Ectodermal cell (in vitro differentiated cells): Measurements from ENCODE around the gene PIAS2. TPM values are rescaled to one million over a fixed set of nuclear protein-coding genes. Genes with fewer than 3 reads are reported as not detected.
"Not testable (repeated sequence)": the region's sequence is repeated elsewhere in the genome, so short reads cannot be mapped to it uniquely, and the experiment has no call there.

ENCODE experiments used
- H3K27ac ChIP-seq: 2 replicates; pipeline ENCODE4 v1.7.0; 2013; ENCODE audit warnings: mild to moderate bottlenecking, low read depth, low read length; ENCODE audit not compliant: insufficient read depth, poor library complexity, severe bottlenecking
- H3K27me3 ChIP-seq: 2 replicates; pipeline ENCODE4 v1.7.0; 2013; ENCODE audit warnings: mild to moderate bottlenecking, low read length; ENCODE audit not compliant: insufficient read depth, control insufficient read depth, poor library complexity, severe bottlenecking
- H3K36me3 ChIP-seq: one replicate; pipeline ENCODE4 v1.7.0; 2013; ENCODE audit warnings: low read length; ENCODE audit not compliant: control insufficient read depth, insufficient read depth
- H3K4me1 ChIP-seq: one replicate; pipeline ENCODE4 v1.7.0; 2013; ENCODE audit warnings: low read length; ENCODE audit not compliant: control insufficient read depth, insufficient read depth
- H3K4me3 ChIP-seq: 2 replicates; pipeline ENCODE4 v1.7.0; 2013; ENCODE audit warnings: low read depth, low read length, control low read depth; ENCODE audit not compliant: insufficient read depth
- H3K9me3 ChIP-seq: 2 replicates; pipeline ENCODE4 v1.7.0; 2013; ENCODE audit warnings: mild to moderate bottlenecking, low read length, moderate library complexity; ENCODE audit not compliant: control insufficient read depth
- WGBS, 2 experiments: methylation state at CpG; one replicate each; pipeline ENCODE4 v1.1.7; 2013; ENCODE audit warnings: missing lambda C conversion rate in 2 of 2; 5-methylcytosine and 5-hydroxymethylcytosine counted together
- polyA plus RNA-seq, 4 experiments: library from polyadenylated mRNA; stranded (reverse); fragments of 50-300 nt; gene quantifications; one replicate each; pipeline ENCODE4 v1.2.3, GENCODE V29; 2013

The PIAS2 gene
- polyA plus RNA-seq (2013, experiment 1 of 4): 20.6 TPM
- 23.3 TPM for polyA plus RNA-seq (2013, experiment 2 of 4)
- polyA plus RNA-seq (2013, experiment 3 of 4): 20.2 TPM
- 20.1 TPM for polyA plus RNA-seq (2013, experiment 4 of 4)

- H3K27me3 ChIP-seq: peaks cover 4% of the 10 kb centered on the region
- WGBS, 2 experiments: 0% methylated on average over 107 of the region's 107 CpGs
- H3K9me3 ChIP-seq: no peaks in the 10 kb centered on the region
- peaks cover 37% of the 10 kb centered on the region for H3K4me1 ChIP-seq
- peak within 1 kb of the TSS; percentile 74 for H3K27ac ChIP-seq
- no peaks in the 10 kb centered on the region for H3K36me3 ChIP-seq
- peak within 1 kb of the TSS; percentile 67 for H3K4me3 ChIP-seq
These were observed at the start of gene PIAS2, which contains the start of gene KATNAL2 for GRCh38 chr18:46917108-46917802. PIAS2 (minus strand) TSS chr18:46917507; CDS start chr18:46917345, 162 bp downstream. KATNAL2 (plus strand) TSS chr18:46917602; CDS start chr18:46946873, 29,271 bp downstream.

- not testable (repeated sequence) for H3K4me3 ChIP-seq, H3K36me3 ChIP-seq, H3K27ac ChIP-seq, H3K9me3 ChIP-seq, H3K4me1 ChIP-seq, H3K27me3 ChIP-seq
- WGBS, 2 experiments: no CpG with 5 or more reads among the region's 10 CpGs
These were observed 49.0 kb upstream of the PIAS2 start for GRCh38 chr18:46966266-46966665.

GRCh38 chr18:46964579-46965293 lies 47.4 kb upstream of the PIAS2 start:
- H3K4me3 ChIP-seq, H3K9me3 ChIP-seq, H3K36me3 ChIP-seq, H3K27ac ChIP-seq, H3K4me1 ChIP-seq, H3K27me3 ChIP-seq: not testable (repeated sequence)
- WGBS, 2 experiments: 92 to 98% methylated on average over 6 of the region's 31 CpGs

GRCh38 chr18:46963656-46964578 lies 46.6 kb upstream of the PIAS2 start:
- H3K27ac ChIP-seq, H3K27me3 ChIP-seq, H3K36me3 ChIP-seq, H3K4me1 ChIP-seq, H3K4me3 ChIP-seq, H3K9me3 ChIP-seq: not testable (repeated sequence)
- WGBS, 2 experiments: 95% methylated on average over 1 of the region's 79 CpGs

GRCh38 chr18:46958209-46958608 lies 40.9 kb upstream of the PIAS2 start:
- Histone ChIP-seq H3K36me3 (no peaks in the 10 kb centered on the region), H3K27me3 (no peaks in the 10 kb centered on the region), H3K4me1 (no peaks in the 10 kb centered on the region), H3K27ac (no peak overlapping the region), H3K4me3 (no peak overlapping the region), H3K9me3 (no peaks in the 10 kb centered on the region)
- 95 to 98% methylated on average over 2 to 3 of the region's 4 CpGs for WGBS, 2 experiments

- H3K4me3 ChIP-seq: no peak overlapping the region
- no peaks in the 10 kb centered on the region for H3K4me1 ChIP-seq
- H3K27ac ChIP-seq: no peak overlapping the region
- no peaks in the 10 kb centered on the region for H3K36me3 ChIP-seq
- H3K9me3 ChIP-seq: no peaks in the 10 kb centered on the region
- H3K27me3 ChIP-seq: no peaks in the 10 kb centered on the region
- 83 to 87% methylated on average over 5 of the region's 5 CpGs for WGBS, 2 experiments
These were observed 35.9 kb upstream of the PIAS2 start for GRCh38 chr18:46953195-46953594.

GRCh38 chr18:46950064-46950656 lies 32.9 kb upstream of the PIAS2 start:
- Histone ChIP-seq H3K36me3 (no peaks in the 10 kb centered on the region), H3K4me1 (no peaks in the 10 kb centered on the region), H3K27me3 (no peaks in the 10 kb centered on the region), H3K9me3 (no peaks in the 10 kb centered on the region), H3K27ac (no peak overlapping the region), H3K4me3 (no peak overlapping the region)
- WGBS, 2 experiments: 40 to 44% methylated on average over 3 of the region's 5 CpGs

- Histone ChIP-seq H3K36me3 (no peaks in the 10 kb centered on the region), H3K9me3 (no peaks in the 10 kb centered on the region), H3K4me1 (no peaks in the 10 kb centered on the region), H3K27me3 (no peaks in the 10 kb centered on the region), H3K27ac (peak overlapping the region; percentile 2), H3K4me3 (peak overlapping the region; percentile 68)
- 0% methylated on average over 32 of the region's 32 CpGs for WGBS, 2 experiments
These were observed 29.5 kb upstream of the PIAS2 start for GRCh38 chr18:46946656-46947282.

- Histone ChIP-seq H3K4me3 (no peak overlapping the region), H3K36me3 (no peaks in the 10 kb centered on the region)
These were observed 25.3 kb upstream of the PIAS2 start for GRCh38 chr18:46942646-46943045.

More at GRCh38 chr18:46942646-46943045, 25.3 kb upstream of the PIAS2 start:
- WGBS, 2 experiments: 93 to 96% methylated on average over 2 of the region's 2 CpGs
- peaks cover 3% of the 10 kb centered on the region for H3K4me1 ChIP-seq
- H3K27me3 ChIP-seq: no peaks in the 10 kb centered on the region
- no peak overlapping the region for H3K27ac ChIP-seq
- H3K9me3 ChIP-seq: no peaks in the 10 kb centered on the region
